Choroid plexus epithelial cell (primary cell): ENCODE data around the gene PRUNE2.
A peak's percentile ranks its signal among the peaks of the same experiment; 100 is the strongest.
"Not testable (repeated sequence)": the region's sequence is repeated elsewhere in the genome, so short reads cannot be mapped to it uniquely, and the experiment has no call there.

Source experiments
- DNase-seq: peaks from one replicate; pipeline ENCODE4 v3.0.0-alpha.2; 2010; ENCODE audit warnings: low read depth
- H3K4me3 ChIP-seq: 2 replicates; pipeline ENCODE4 v1.5.1; 2011; ENCODE audit warnings: low read depth, mild to moderate bottlenecking, control low read depth, low read length, moderate library complexity
- CTCF ChIP-seq: conservative IDR thresholded peaks from 2 replicates; pipeline ENCODE4 v1.5.1; 2011; ENCODE audit warnings: low read depth, mild to moderate bottlenecking, control low read depth, inconsistent platforms, low read length, moderate library complexity

The PRUNE2 gene

GRCh38 chr9:76873056-76873792 is 32.7 kb downstream of the PRUNE2 start:
- H3K4me3 ChIP-seq: no peak overlapping the region
- no peak for TF ChIP-seq CTCF
- DNase-seq: peak; percentile 26

- DNase-seq: peak; percentile 4
- no peak for TF ChIP-seq CTCF
- H3K4me3 ChIP-seq: no peak overlapping the region
Observed at GRCh38 chr9:76868897-76869296, 37.0 kb downstream of the PRUNE2 start.

GRCh38 chr9:76866689-76867088 is 39.2 kb downstream of the PRUNE2 start:
- TF ChIP-seq CTCF: no peak
- no peak overlapping the region for H3K4me3 ChIP-seq
- peak; percentile 75 for DNase-seq

- H3K4me3 ChIP-seq: no peak overlapping the region
- DNase-seq: no peak
- TF ChIP-seq CTCF: no peak
Observed at GRCh38 chr9:76863832-76864231, 42.1 kb downstream of the PRUNE2 start.

GRCh38 chr9:76859860-76860259 is 46.1 kb downstream of the PRUNE2 start:
- DNase-seq: no peak
- no peak overlapping the region for H3K4me3 ChIP-seq
- TF ChIP-seq CTCF: no peak

- not testable (repeated sequence) for DNase-seq, H3K4me3 ChIP-seq
Observed at GRCh38 chr9:76858248-76858647, 47.7 kb downstream of the PRUNE2 start.

- TF ChIP-seq CTCF: no peak
- no peak for DNase-seq
- H3K4me3 ChIP-seq: no peak overlapping the region
Observed at GRCh38 chr9:76856016-76856415, 49.9 kb downstream of the PRUNE2 start.
